Measurements from ENCODE around the gene SMIM5. TPM values are rescaled to one million over a fixed set of nuclear protein-coding genes. Genes with fewer than 3 reads are reported as not detected.

SMIM5 gene
- polyA plus RNA-seq, 3 donors, result 0.15 to 3.3 (median 0.43) TPM

DNA sequence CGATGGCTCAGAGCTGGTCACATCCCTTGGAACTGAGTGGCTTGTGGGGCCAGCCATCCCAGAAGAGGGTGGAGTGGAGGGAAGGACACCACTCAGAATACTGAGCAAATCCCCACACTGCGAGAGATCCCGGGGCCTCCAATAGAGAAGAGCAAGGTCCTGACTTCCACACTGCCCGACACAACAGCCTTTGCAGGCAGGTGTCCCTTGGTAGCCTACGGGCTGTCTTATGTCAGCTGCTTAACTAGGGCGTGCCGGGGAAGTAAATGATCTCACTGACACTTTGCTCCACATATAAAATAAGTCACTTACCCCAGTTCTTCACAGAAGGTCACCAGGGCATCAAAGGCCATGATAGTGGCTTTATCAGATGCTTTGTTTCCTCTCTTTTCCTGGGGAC is 17.6 kb downstream of the SMIM5 start:
- Mint-ChIP-seq H3K4me3 (no peak overlapping the region), H3K4me1 (peaks cover 37% of the 10 kb centered on the region), H3K27ac (no peak overlapping the region), H3K9me3 (peaks cover 0 to 2% (median 0%) of the 10 kb centered on the region in 7 donors), H3K36me3 (peaks cover 38 to 74% of the 10 kb centered on the region in 2 donors), H3K27me3 (ENCODE audit: low read depth in 3 of 3) (peaks cover 0 to 3% (median 0%) of the 10 kb centered on the region in 3 donors)
- Histone ChIP-seq H3K9me3 (replicated peaks in 1 of 2; ENCODE audit: control insufficient read depth in 1 of 2, insufficient read depth in 1 of 2, low read length in 2 of 2) (no peaks in the 10 kb centered on the region), H3K4me2 (replicated peaks; ENCODE audit: extremely low read depth, low read length, poor library complexity, severe bottlenecking) (no peak overlapping the region), H3K4me3 (replicated peaks in 1 of 3; ENCODE audit: low read depth in 2 of 3, low read length in 3 of 3) (no peak overlapping the region), H3K36me3 (replicated peaks in 1 of 2; ENCODE audit: control insufficient read depth in 1 of 2, insufficient read depth in 2 of 2, low read length in 2 of 2) (peaks cover 34 to 39% of the 10 kb centered on the region in 2 donors), H3K79me2 (ENCODE audit: insufficient read depth, low read length) (no peaks in the 10 kb centered on the region), H3K27ac (ENCODE audit: low read depth in 1 of 2, low read length in 2 of 2) (no peak overlapping the region), H4K20me1 (ENCODE audit: insufficient read depth, low read length) (no peaks in the 10 kb centered on the region), H2AFZ (ENCODE audit: insufficient read depth, low read depth, low read length, poor library complexity, severe bottlenecking) (no peak overlapping the region), H3K4me1 (ENCODE audit: control insufficient read depth in 1 of 2, insufficient read depth in 2 of 2, low read length in 2 of 2) (peaks cover 29 to 33% of the 10 kb centered on the region in 2 donors), H3K27me3 (ENCODE audit: control insufficient read depth in 2 of 2, insufficient read depth in 2 of 2, low read length in 2 of 2) (no peaks in the 10 kb centered on the region), H3K9ac (ENCODE audit: insufficient read depth, low read length, poor library complexity, severe bottlenecking) (no peak overlapping the region)
- intact Hi-C loops (cut with micrococcal nuclease), result no loop called here
- DNase-seq, result no peak
- TF ChIP-seq, protein P1, sequence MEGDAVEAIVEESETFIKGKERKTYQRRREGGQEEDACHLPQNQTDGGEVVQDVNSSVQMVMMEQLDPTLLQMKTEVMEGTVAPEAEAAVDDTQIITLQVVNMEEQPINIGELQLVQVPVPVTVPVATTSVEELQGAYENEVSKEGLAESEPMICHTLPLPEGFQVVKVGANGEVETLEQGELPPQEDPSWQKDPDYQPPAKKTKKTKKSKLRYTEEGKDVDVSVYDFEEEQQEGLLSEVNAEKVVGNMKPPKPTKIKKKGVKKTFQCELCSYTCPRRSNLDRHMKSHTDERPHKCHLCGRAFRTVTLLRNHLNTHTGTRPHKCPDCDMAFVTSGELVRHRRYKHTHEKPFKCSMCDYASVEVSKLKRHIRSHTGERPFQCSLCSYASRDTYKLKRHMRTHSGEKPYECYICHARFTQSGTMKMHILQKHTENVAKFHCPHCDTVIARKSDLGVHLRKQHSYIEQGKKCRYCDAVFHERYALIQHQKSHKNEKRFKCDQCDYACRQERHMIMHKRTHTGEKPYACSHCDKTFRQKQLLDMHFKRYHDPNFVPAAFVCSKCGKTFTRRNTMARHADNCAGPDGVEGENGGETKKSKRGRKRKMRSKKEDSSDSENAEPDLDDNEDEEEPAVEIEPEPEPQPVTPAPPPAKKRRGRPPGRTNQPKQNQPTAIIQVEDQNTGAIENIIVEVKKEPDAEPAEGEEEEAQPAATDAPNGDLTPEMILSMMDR (IDR thresholded peaks at IDR 0.05), result no peak
- WGBS (ENCODE audit: insufficient coverage), result 100% methylated on average over 3 of the region's 7 CpGs

DNA sequence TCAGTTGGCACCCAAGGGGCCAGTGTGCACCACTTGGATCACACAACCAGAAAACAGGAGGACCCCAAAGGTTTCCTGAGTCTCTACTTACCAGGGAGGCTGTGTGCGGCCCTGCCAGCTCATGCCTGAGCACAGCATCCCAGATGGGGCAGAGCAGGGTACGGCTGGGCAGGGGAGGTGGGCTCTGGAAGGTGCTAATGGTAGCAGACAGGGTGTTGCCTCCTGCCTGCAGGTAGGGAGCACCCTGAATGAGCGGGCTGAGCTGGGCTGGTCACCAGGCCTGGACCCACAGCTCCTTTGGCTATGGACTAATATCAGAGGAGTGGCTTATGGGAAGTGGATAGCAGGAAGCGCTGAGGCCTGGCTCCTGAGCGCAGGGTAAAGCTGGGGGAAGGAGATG is 19.1 kb downstream of the SMIM5 start:
- Mint-ChIP-seq H3K27me3 (ENCODE audit: low read depth in 3 of 3) (peaks cover 0 to 3% (median 0%) of the 10 kb centered on the region in 3 donors), H3K36me3 (peaks cover 44 to 86% of the 10 kb centered on the region in 2 donors), H3K27ac (no peak overlapping the region), H3K4me1 (peaks cover 27% of the 10 kb centered on the region), H3K4me3 (no peak overlapping the region), H3K9me3 (peaks cover 0 to 2% (median 0%) of the 10 kb centered on the region in 7 donors)
- H3K4me1 ChIP-seq (ENCODE audit: control insufficient read depth in 1 of 2, insufficient read depth in 2 of 2, low read length in 2 of 2), result peaks cover 22 to 25% of the 10 kb centered on the region in 2 donors
- intact Hi-C loops (cut with micrococcal nuclease), result no loop called here
- H3K4me2 ChIP-seq (replicated peaks; ENCODE audit: extremely low read depth, low read length, poor library complexity, severe bottlenecking), result no peak overlapping the region
- TF ChIP-seq, protein P1 (IDR thresholded peaks at IDR 0.05), result no peak
- WGBS (ENCODE audit: insufficient coverage), result 100% methylated on average over 1 of the region's 5 CpGs
- no peaks in the 10 kb centered on the region for H3K79me2 ChIP-seq (ENCODE audit: insufficient read depth, low read length)
- peak overlapping the region in 1 of 2 donors; percentile 45 for H3K27ac ChIP-seq (ENCODE audit: low read depth in 1 of 2, low read length in 2 of 2)
- H3K9me3 ChIP-seq (replicated peaks in 1 of 2; ENCODE audit: control insufficient read depth in 1 of 2, insufficient read depth in 1 of 2, low read length in 2 of 2), result no peaks in the 10 kb centered on the region
- H3K27me3 ChIP-seq (ENCODE audit: control insufficient read depth in 2 of 2, insufficient read depth in 2 of 2, low read length in 2 of 2), result no peaks in the 10 kb centered on the region
- no peak overlapping the region for H2AFZ ChIP-seq (ENCODE audit: insufficient read depth, low read depth, low read length, poor library complexity, severe bottlenecking)
- H3K36me3 ChIP-seq (replicated peaks in 1 of 2; ENCODE audit: control insufficient read depth in 1 of 2, insufficient read depth in 2 of 2, low read length in 2 of 2), result peaks cover 40 to 45% of the 10 kb centered on the region in 2 donors
- DNase-seq, result no peak
- H3K9ac ChIP-seq (ENCODE audit: insufficient read depth, low read length, poor library complexity, severe bottlenecking), result no peak overlapping the region
- no peaks in the 10 kb centered on the region for H4K20me1 ChIP-seq (ENCODE audit: insufficient read depth, low read length)
- H3K4me3 ChIP-seq (replicated peaks in 1 of 3; ENCODE audit: low read depth in 2 of 3, low read length in 3 of 3), result no peak overlapping the region

Data from CD14-positive monocyte (primary cell).